Mesothelial cell of epicardium (in vitro differentiated cells): Measurements from ENCODE around the gene KLK1. TPM values are rescaled to one million over a fixed set of nuclear protein-coding genes. Genes with fewer than 3 reads are reported as not detected.
"Not testable (repeated sequence)": the region's sequence is repeated elsewhere in the genome, so short reads cannot be mapped to it uniquely, and the experiment has no call there.

Source experiments
- DNase-seq, 2 experiments: peaks; one replicate each; pipeline ENCODE4 v3.0.0; 2021; ENCODE audit warnings: low spot score in 2 of 2; ENCODE audit not compliant: unreplicated experiment in 2 of 2
- H3K27ac Mint-ChIP-seq: 2 replicates; pipeline ENCODE4 v1.8.0; 2021; ENCODE audit warnings: mixed read lengths
- H3K27me3 Mint-ChIP-seq: 2 replicates; pipeline ENCODE4 v1.8.0; 2021; ENCODE audit warnings: low read depth, mixed read lengths
- H3K36me3 Mint-ChIP-seq: 2 replicates; pipeline ENCODE4 v1.8.0; 2021; ENCODE audit warnings: mixed read lengths
- H3K4me1 Mint-ChIP-seq: 2 replicates; pipeline ENCODE4 v1.8.0; 2021; ENCODE audit warnings: mixed read lengths
- H3K4me3 Mint-ChIP-seq: 2 replicates; pipeline ENCODE4 v1.8.0; 2021; ENCODE audit warnings: mild to moderate bottlenecking, moderate library complexity, mixed read lengths
- H3K9me3 Mint-ChIP-seq: 2 replicates; pipeline ENCODE4 v1.8.0; 2021; ENCODE audit warnings: mixed read lengths
- CTCF ChIP-seq: fragments of 200-600 bp; sonication (generic); IDR thresholded peaks from one replicate; pipeline ENCODE4 v1.5.0; 2021; ENCODE audit warnings: antibody characterized with exemption; ENCODE audit not compliant: unreplicated experiment
- total RNA-seq: library from RNA; stranded (reverse); gene quantifications from 3 replicates; pipeline ENCODE4 v1.2.1, GENCODE V29; 2021

The KLK1 gene
- total RNA-seq, 1 donor from 2014 or later = 0.40 TPM

DNA sequence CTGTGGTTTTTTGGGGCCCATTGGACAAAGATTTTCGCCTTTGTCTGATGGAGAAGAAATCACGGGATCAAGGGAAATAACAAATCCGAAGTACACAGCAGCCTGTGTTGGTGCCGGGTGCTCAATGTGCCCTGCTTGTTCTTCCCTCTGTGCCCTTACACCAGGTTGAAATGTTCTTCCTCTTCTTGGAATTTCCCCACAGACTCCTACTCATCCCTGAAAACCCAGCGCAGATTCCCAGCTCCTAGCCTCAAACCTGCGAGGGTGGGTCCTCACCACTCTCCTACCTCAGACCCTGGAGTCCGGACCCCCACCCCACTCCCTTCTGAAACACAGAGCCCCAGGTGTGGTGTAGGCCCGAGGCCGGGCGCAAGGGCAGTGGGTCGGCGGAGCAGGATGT is 38.3 kb downstream of the KLK1 start:
- H3K27ac Mint-ChIP-seq = no peak overlapping the region
- DNase-seq = no peak
- peaks cover 3% of the 10 kb centered on the region for H3K4me1 Mint-ChIP-seq
- H3K9me3 Mint-ChIP-seq = no peaks in the 10 kb centered on the region
- TF ChIP-seq CTCF = no peak
- H3K4me3 Mint-ChIP-seq = no peak overlapping the region
- H3K27me3 Mint-ChIP-seq = peaks cover 35% of the 10 kb centered on the region
- H3K36me3 Mint-ChIP-seq = no peaks in the 10 kb centered on the region

DNA sequence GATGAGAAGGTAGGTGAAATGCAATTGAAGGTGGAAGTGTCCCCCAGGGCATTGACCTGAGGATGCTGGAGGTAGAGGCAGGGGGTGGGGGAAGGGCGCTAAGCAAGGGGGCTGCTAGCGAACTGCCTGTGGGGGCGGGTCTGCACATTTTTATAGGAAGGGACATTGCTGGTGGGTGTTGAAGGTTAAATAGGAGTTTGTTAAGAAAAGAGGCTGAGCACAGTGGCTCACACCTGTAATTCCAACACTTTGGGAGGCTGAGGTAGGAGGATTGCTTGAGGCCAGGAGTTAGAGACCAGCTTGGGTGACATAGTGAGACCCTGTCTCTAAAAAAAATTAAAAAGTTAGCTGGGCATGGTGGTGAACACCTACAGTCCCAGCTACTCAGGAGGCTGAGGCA is 38.9 kb downstream of the KLK1 start:
- H3K27me3 Mint-ChIP-seq = peaks cover 41% of the 10 kb centered on the region
- no peak overlapping the region for H3K27ac Mint-ChIP-seq
- TF ChIP-seq CTCF = no peak
- peaks cover 3% of the 10 kb centered on the region for H3K4me1 Mint-ChIP-seq
- no peaks in the 10 kb centered on the region for H3K9me3 Mint-ChIP-seq
- no peak overlapping the region for H3K4me3 Mint-ChIP-seq
- DNase-seq = no peak
- no peaks in the 10 kb centered on the region for H3K36me3 Mint-ChIP-seq

DNA sequence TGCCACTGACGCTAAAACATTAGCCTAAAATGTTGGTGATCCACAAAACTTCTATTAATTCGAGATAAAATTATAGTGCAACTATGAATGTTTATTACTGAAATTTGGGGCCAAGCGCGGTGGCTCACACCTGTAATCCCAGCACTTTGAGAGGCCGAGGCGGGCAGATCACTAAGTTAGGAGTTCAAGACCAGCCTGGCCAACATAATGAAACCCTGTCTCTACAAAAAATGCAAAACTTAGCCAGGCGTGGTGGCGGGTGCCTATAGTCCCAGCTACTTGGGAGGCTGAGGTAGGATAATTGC is 39.8 kb downstream of the KLK1 start:
- not testable (repeated sequence) for H3K4me1 Mint-ChIP-seq, H3K27ac Mint-ChIP-seq, H3K9me3 Mint-ChIP-seq, H3K4me3 Mint-ChIP-seq, DNase-seq, H3K36me3 Mint-ChIP-seq
- peak; percentile 38 for TF ChIP-seq CTCF
- H3K27me3 Mint-ChIP-seq = peaks cover 50% of the 10 kb centered on the region

GRCh38 chr19:50780753-50781435 is 42.7 kb downstream of the KLK1 start:
- TF ChIP-seq CTCF = no peak
- Mint-ChIP-seq H3K4me1 (peaks cover 8% of the 10 kb centered on the region), H3K27me3 (peaks cover 76% of the 10 kb centered on the region), H3K27ac (no peak overlapping the region), H3K4me3 (no peak overlapping the region), H3K36me3 (no peaks in the 10 kb centered on the region), H3K9me3 (no peaks in the 10 kb centered on the region)
- DNase-seq = no peak

DNA sequence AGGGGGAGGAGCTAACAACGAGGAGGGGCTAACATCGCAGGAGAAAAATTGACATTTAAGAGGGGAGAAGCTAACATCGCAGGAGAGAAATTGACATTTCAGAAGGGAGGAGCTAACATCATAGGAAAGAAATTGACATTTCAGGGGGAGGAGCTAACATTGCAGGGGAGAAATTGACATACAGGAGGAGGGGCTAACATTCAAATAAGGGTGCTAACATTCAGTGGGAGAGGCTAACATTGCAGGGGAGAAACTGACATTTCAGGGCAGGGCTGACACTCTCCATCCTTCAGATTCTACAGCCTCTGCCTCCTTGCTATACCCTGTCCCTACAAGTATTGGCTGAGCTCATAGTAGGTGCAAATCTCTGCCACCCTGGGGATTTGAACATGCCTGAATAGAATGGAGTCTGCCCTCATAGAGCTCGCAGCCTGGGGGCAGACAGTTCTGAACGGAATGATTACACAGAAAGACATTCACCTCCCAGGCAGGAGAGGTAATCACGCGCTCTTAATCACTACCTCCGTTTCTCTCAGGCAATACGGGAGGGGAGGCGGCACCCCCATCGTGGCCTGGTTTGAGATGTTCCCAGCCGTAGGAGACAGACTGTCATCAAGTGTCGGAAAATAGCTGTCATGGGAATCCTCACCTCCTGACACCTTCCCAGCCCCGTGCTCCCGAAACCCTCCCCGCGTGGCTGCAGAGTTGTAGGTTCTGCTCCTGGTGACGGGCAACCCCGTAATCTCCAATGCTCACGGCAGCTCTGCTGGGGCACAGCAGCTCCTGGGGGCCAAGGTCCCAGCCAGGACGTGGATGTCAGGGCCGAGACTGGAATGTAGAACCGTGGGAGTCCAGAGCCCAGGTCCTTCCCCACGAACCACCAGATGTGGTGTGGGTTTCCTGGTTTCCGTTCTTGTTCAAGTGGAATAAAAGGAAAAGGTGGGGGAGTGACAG is 43.8 kb downstream of the KLK1 start:
- no peak overlapping the region for H3K27ac Mint-ChIP-seq
- H3K4me1 Mint-ChIP-seq = peaks cover 8% of the 10 kb centered on the region
- H3K27me3 Mint-ChIP-seq = peaks cover 86% of the 10 kb centered on the region
- H3K4me3 Mint-ChIP-seq = no peak overlapping the region
- no peak for TF ChIP-seq CTCF
- no peak for DNase-seq
- no peaks in the 10 kb centered on the region for H3K36me3 Mint-ChIP-seq
- H3K9me3 Mint-ChIP-seq = no peaks in the 10 kb centered on the region
